ENCODE measurements around the gene LGALS9.

Gene LGALS9

GRCh38 chr17:27630607-27631410 lies at the start of gene LGALS9:
Gene LGALS9, plus strand, starts transcription at chr17:27631188. Its CDS starts 78 bp downstream, at chr17:27631266.
- TF ChIP-seq EZH2 (IDR thresholded peaks at IDR 0.05; ENCODE audit: borderline replicate concordance, low read length) = no peak
- TF ChIP-seq, protein P1, sequence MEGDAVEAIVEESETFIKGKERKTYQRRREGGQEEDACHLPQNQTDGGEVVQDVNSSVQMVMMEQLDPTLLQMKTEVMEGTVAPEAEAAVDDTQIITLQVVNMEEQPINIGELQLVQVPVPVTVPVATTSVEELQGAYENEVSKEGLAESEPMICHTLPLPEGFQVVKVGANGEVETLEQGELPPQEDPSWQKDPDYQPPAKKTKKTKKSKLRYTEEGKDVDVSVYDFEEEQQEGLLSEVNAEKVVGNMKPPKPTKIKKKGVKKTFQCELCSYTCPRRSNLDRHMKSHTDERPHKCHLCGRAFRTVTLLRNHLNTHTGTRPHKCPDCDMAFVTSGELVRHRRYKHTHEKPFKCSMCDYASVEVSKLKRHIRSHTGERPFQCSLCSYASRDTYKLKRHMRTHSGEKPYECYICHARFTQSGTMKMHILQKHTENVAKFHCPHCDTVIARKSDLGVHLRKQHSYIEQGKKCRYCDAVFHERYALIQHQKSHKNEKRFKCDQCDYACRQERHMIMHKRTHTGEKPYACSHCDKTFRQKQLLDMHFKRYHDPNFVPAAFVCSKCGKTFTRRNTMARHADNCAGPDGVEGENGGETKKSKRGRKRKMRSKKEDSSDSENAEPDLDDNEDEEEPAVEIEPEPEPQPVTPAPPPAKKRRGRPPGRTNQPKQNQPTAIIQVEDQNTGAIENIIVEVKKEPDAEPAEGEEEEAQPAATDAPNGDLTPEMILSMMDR (IDR thresholded peaks at IDR 0.05; ENCODE audit: low read length) = no peak
- no peak within 1 kb of the TSS for H3K4me3 ChIP-seq (ENCODE audit: low read depth, low read length, poor library complexity, severe bottlenecking)
- no peak within 1 kb of the TSS for H3K9ac ChIP-seq (ENCODE audit: low read length)

GRCh38 chr17:27582696-27583095 lies 48.3 kb upstream of the LGALS9 start:
- Histone ChIP-seq H3K4me3 (ENCODE audit: low read depth, low read length, poor library complexity, severe bottlenecking) (no peak overlapping the region), H3K9me3 (ENCODE audit: low read length) (no peaks in the 10 kb centered on the region), H3K36me3 (ENCODE audit: insufficient read depth, low read length) (no peaks in the 10 kb centered on the region), H3K79me2 (ENCODE audit: insufficient read depth, low read length) (no peaks in the 10 kb centered on the region), H4K20me1 (ENCODE audit: insufficient read depth, low read length) (no peaks in the 10 kb centered on the region), H2AFZ (ENCODE audit: low read length) (no peak overlapping the region), H3K4me2 (ENCODE audit: low read length) (no peak overlapping the region), H3K27me3 (ENCODE audit: insufficient read depth, low read length) (no peaks in the 10 kb centered on the region), H3K27ac (ENCODE audit: low read depth, low read length, poor library complexity, severe bottlenecking) (no peak overlapping the region), H3K9me2 (ENCODE audit: low read depth, low read length) (no peaks in the 10 kb centered on the region), H3K9ac (ENCODE audit: low read length) (no peak overlapping the region), H3K4me1 (ENCODE audit: insufficient read depth, low read length, severe bottlenecking) (no peaks in the 10 kb centered on the region), H3F3A (ENCODE audit: insufficient read depth, low read length) (no peaks in the 10 kb centered on the region)
- TF ChIP-seq, protein P1 (IDR thresholded peaks at IDR 0.05; ENCODE audit: low read length) = no peak
- TF ChIP-seq EZH2 (IDR thresholded peaks at IDR 0.05; ENCODE audit: borderline replicate concordance, low read length) = no peak

More at GRCh38 chr17:27630607-27631410, at the start of gene LGALS9:
- Histone ChIP-seq H3K9me3 (ENCODE audit: low read length) (no peaks in the 10 kb centered on the region), H4K20me1 (ENCODE audit: insufficient read depth, low read length) (no peaks in the 10 kb centered on the region), H3K9me2 (ENCODE audit: low read depth, low read length) (no peaks in the 10 kb centered on the region), H3K27ac (ENCODE audit: low read depth, low read length, poor library complexity, severe bottlenecking) (no peak within 1 kb of the TSS), H3F3A (ENCODE audit: insufficient read depth, low read length) (no peaks in the 10 kb centered on the region), H3K4me1 (ENCODE audit: insufficient read depth, low read length, severe bottlenecking) (peaks cover 4% of the 10 kb centered on the region), H3K4me2 (ENCODE audit: low read length) (no peak within 1 kb of the TSS; the same call in 1 of the 2 replicates), H2AFZ (ENCODE audit: low read length) (no peak within 1 kb of the TSS), H3K79me2 (ENCODE audit: insufficient read depth, low read length) (no peaks in the 10 kb centered on the region), H3K36me3 (ENCODE audit: insufficient read depth, low read length) (no peaks in the 10 kb centered on the region), H3K27me3 (ENCODE audit: insufficient read depth, low read length) (peaks cover 2% of the 10 kb centered on the region; the same call in 1 of the 2 replicates)

GRCh38 chr17:27585153-27585681 lies 45.8 kb upstream of the LGALS9 start:
- Histone ChIP-seq H3K36me3 (ENCODE audit: insufficient read depth, low read length) (no peaks in the 10 kb centered on the region), H3K4me1 (ENCODE audit: insufficient read depth, low read length, severe bottlenecking) (no peaks in the 10 kb centered on the region), H3K9me2 (ENCODE audit: low read depth, low read length) (no peaks in the 10 kb centered on the region), H3K9ac (ENCODE audit: low read length) (no peak overlapping the region), H3K27me3 (ENCODE audit: insufficient read depth, low read length) (no peaks in the 10 kb centered on the region), H4K20me1 (ENCODE audit: insufficient read depth, low read length) (no peaks in the 10 kb centered on the region), H3F3A (ENCODE audit: insufficient read depth, low read length) (no peaks in the 10 kb centered on the region), H3K9me3 (ENCODE audit: low read length) (no peaks in the 10 kb centered on the region), H3K27ac (ENCODE audit: low read depth, low read length, poor library complexity, severe bottlenecking) (no peak overlapping the region), H3K4me2 (ENCODE audit: low read length) (no peak overlapping the region), H3K79me2 (ENCODE audit: insufficient read depth, low read length) (no peaks in the 10 kb centered on the region), H3K4me3 (ENCODE audit: low read depth, low read length, poor library complexity, severe bottlenecking) (no peak overlapping the region), H2AFZ (ENCODE audit: low read length) (no peak overlapping the region)
- no peak for TF ChIP-seq EZH2 (IDR thresholded peaks at IDR 0.05; ENCODE audit: borderline replicate concordance, low read length)
- TF ChIP-seq, protein P1 (IDR thresholded peaks at IDR 0.05; ENCODE audit: low read length) = no peak
